ENCODE results near the gene PSMD2. TPM values are rescaled to one million over a fixed set of nuclear protein-coding genes. Genes with fewer than 3 reads are reported as not detected.

PSMD2 gene
- total RNA-seq, 1 donor from 2014 or later: 232 TPM

DNA sequence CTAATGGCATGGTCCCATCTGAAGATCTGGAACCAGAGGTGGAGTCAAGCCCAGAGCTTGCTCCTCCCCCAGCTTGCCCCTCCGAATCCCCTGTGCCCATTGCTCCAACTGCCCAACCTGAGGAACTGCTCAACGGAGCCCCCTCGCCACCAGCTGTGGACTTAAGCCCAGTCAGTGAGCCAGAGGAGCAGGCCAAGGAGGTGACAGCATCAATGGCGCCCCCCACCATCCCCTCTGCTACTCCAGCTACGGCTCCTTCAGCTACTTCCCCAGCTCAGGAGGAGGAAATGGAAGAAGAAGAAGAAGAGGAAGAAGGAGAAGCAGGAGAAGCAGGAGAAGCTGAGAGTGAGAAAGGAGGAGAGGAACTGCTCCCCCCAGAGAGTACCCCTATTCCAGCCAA lies 22.6 kb downstream of the PSMD2 start:
- Mint-ChIP-seq H3K9me3 (no peaks in the 10 kb centered on the region), H3K27me3 (ENCODE audit: low read depth) (no peaks in the 10 kb centered on the region), H3K36me3 (peaks cover 45% of the 10 kb centered on the region), H3K4me3 (no peak overlapping the region), H3K27ac (no peak overlapping the region), H3K4me1 (peaks cover 20% of the 10 kb centered on the region)
- DNase-seq (ENCODE audit: low spot score in 2 of 2, unreplicated experiment in 2 of 2): no peak
- TF ChIP-seq, protein P1, sequence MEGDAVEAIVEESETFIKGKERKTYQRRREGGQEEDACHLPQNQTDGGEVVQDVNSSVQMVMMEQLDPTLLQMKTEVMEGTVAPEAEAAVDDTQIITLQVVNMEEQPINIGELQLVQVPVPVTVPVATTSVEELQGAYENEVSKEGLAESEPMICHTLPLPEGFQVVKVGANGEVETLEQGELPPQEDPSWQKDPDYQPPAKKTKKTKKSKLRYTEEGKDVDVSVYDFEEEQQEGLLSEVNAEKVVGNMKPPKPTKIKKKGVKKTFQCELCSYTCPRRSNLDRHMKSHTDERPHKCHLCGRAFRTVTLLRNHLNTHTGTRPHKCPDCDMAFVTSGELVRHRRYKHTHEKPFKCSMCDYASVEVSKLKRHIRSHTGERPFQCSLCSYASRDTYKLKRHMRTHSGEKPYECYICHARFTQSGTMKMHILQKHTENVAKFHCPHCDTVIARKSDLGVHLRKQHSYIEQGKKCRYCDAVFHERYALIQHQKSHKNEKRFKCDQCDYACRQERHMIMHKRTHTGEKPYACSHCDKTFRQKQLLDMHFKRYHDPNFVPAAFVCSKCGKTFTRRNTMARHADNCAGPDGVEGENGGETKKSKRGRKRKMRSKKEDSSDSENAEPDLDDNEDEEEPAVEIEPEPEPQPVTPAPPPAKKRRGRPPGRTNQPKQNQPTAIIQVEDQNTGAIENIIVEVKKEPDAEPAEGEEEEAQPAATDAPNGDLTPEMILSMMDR (IDR thresholded peaks at IDR 0.05; ENCODE audit: unreplicated experiment): no peak

DNA sequence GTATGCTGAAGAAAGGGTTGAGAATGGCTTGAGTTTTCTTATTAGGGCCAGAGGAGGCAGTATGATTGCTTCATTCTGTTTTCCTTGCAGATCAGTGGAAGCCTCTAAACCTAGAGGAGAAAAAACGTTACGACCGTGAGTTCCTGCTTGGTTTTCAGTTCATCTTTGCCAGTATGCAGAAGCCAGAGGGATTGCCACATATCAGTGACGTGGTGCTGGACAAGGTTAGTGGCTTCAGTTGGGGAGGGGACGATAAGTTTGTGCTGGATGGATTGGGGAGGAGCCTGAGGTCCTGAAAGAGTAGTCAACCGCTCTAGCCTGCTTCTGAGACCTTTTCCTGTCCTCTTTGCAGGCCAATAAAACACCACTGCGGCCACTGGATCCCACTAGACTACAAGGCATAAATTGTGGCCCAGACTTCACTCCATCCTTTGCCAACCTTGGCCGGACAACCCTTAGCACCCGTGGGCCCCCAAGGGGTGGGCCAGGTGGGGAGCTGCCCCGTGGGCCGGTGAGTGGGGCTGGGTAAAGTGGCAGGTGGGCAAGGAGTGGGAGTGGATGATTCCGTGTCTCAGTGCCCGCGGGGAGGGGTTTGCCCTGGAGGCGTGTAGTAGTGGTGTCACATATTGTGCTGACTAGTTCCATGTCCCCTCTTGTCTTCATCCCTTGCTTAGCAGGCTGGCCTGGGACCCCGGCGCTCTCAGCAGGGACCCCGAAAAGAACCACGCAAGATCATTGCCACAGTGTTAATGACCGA lies 23.9 kb downstream of the PSMD2 start:
- Mint-ChIP-seq H3K27ac (no peak overlapping the region), H3K36me3 (peaks cover 55% of the 10 kb centered on the region), H3K4me3 (no peak overlapping the region), H3K9me3 (no peaks in the 10 kb centered on the region), H3K4me1 (peaks cover 9% of the 10 kb centered on the region), H3K27me3 (ENCODE audit: low read depth) (no peaks in the 10 kb centered on the region)
- TF ChIP-seq, protein P1 (IDR thresholded peaks at IDR 0.05; ENCODE audit: unreplicated experiment): no peak
- DNase-seq (ENCODE audit: low spot score in 2 of 2, unreplicated experiment in 2 of 2): no peak

DNA sequence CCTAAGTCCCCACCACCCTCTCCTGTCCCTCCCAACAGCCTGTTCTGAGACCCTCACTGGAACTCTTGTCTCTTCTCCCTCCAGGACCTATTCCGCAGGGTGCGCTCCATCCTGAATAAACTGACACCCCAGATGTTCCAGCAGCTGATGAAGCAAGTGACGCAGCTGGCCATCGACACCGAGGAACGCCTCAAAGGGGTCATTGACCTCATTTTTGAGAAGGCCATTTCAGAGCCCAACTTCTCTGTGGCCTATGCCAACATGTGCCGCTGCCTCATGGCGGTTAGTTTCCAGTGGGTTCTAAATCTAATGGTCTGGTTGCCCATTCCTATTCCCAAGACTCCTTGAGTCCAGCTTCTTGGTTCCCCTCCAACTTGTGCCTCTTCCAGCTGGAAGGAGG lies 24.7 kb downstream of the PSMD2 start:
- H3K9me3 Mint-ChIP-seq: no peaks in the 10 kb centered on the region
- no peaks in the 10 kb centered on the region for H3K27me3 Mint-ChIP-seq (ENCODE audit: low read depth)
- TF ChIP-seq, protein P1 (IDR thresholded peaks at IDR 0.05; ENCODE audit: unreplicated experiment): no peak
- H3K36me3 Mint-ChIP-seq: peaks cover 60% of the 10 kb centered on the region
- DNase-seq (ENCODE audit: low spot score in 2 of 2, unreplicated experiment in 2 of 2): no peak
- peaks cover 7% of the 10 kb centered on the region for H3K4me1 Mint-ChIP-seq
- no peak overlapping the region for H3K27ac Mint-ChIP-seq
- no peak overlapping the region for H3K4me3 Mint-ChIP-seq

DNA sequence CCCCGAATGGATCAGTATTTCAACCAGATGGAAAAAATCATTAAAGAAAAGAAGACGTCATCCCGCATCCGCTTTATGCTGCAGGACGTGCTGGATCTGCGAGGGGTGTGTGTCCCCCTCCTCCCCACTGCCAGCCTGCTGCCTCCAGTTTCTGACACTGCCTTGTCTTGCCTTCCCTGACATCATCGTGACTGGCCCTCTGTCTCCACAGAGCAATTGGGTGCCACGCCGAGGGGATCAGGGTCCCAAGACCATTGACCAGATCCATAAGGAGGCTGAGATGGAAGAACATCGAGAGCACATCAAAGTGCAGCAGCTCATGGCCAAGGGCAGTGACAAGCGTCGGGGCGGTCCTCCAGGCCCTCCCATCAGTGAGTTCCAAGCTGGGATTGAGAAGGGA lies 26.2 kb downstream of the PSMD2 start:
- no peak for DNase-seq (ENCODE audit: low spot score in 2 of 2, unreplicated experiment in 2 of 2)
- Mint-ChIP-seq H3K4me1 (no peaks in the 10 kb centered on the region), H3K27me3 (ENCODE audit: low read depth) (no peaks in the 10 kb centered on the region), H3K4me3 (no peak overlapping the region), H3K36me3 (peaks cover 68% of the 10 kb centered on the region), H3K9me3 (no peaks in the 10 kb centered on the region), H3K27ac (no peak overlapping the region)
- TF ChIP-seq, protein P1 (IDR thresholded peaks at IDR 0.05; ENCODE audit: unreplicated experiment): no peak

DNA sequence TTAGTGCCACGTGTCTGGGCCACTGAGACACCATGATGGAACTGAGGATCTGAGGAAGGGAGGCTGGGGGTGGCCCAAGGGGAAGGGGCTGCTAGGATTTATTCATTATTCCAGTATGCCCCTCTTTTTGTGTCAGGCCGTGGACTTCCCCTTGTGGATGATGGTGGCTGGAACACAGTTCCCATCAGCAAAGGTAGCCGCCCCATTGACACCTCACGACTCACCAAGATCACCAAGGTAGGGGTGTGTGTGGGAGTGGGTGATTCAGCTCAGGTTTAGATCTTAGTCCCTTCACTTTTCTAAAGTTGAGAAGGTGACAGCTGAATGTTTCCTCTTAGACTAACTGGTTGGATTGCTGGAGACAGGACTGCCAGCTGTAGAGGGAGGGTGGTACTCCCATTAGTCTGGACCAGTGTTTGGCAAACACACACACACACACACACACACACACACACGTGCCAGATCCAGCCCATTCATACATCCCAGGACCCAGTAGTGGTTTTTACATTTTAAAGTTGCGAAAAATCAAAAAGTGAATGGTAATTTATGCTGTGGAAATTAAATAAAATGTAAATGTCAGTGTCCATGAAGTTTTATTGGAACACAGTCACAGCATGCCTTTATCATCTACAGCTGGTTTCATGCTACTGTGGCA lies 26.8 kb downstream of the PSMD2 start:
- H3K4me3 Mint-ChIP-seq: no peak overlapping the region
- no peak for DNase-seq (ENCODE audit: low spot score in 2 of 2, unreplicated experiment in 2 of 2)
- no peaks in the 10 kb centered on the region for H3K4me1 Mint-ChIP-seq
- H3K27me3 Mint-ChIP-seq (ENCODE audit: low read depth): no peaks in the 10 kb centered on the region
- H3K9me3 Mint-ChIP-seq: no peaks in the 10 kb centered on the region
- TF ChIP-seq, protein P1 (IDR thresholded peaks at IDR 0.05; ENCODE audit: unreplicated experiment): no peak
- H3K27ac Mint-ChIP-seq: no peak overlapping the region
- H3K36me3 Mint-ChIP-seq: peaks cover 68% of the 10 kb centered on the region

Measured in mesothelial cell of epicardium (in vitro differentiated cells).